ENCODE measurements around the gene NR3C1. TPM values are rescaled to one million over a fixed set of nuclear protein-coding genes. Genes with fewer than 3 reads are reported as not detected.

NR3C1 gene
- total and polyA plus RNA-seq, 2 of the 4 experiments (the other 2 are of a cell fraction), result 13.7 to 77.4 TPM

DNA sequence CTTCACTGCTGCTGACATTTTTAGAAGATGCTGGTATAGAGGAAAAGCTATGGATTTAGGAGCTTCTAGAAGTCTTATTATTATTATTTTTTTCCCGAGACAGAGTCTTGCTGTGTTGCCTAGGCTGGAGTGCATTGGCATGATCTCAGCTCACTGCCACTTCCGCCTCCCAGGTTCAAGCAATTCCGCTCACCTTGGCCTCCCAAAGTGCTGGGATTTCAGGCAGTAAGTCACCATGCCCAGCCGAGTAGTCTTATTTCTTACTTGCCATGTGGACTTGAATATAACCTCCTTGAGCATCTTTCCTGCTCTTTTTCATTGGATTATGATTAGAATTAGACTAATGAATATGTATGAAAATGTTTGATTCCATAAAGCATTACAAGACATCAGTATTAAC is 119.5 kb downstream of the NR3C1 start:
- no peak overlapping the region for H2AK5ac ChIP-seq (ENCODE audit: low read depth, low read length)
- no peak overlapping the region for H2AFZ ChIP-seq (replicated peaks; ENCODE audit: low read length, poor library complexity)
- in situ Hi-C loops (cut with MboI; ENCODE audit: low sequenced_read_pairs), result no loop called here
- no peak overlapping the region for H2AK9ac ChIP-seq (replicated peaks; ENCODE audit: low read depth, low read length, poor library complexity)
- WGBS, 2 experiments (ENCODE audit: extremely low coverage in 2 of 2, insufficient read length in 1 of 2), result 100% methylated on average over 2 of the region's 4 CpGs; no CpG with 5 or more reads in 1 of the 2 experiments
- no peak overlapping the region for H4K5ac ChIP-seq (ENCODE audit: low read depth, low read length)
- H3K27ac ChIP-seq (ENCODE audit: insufficient read depth, low read length), result no peak overlapping the region
- no peak overlapping the region for H3K23ac ChIP-seq (ENCODE audit: low read depth, low read length)
- H4K20me1 ChIP-seq (ENCODE audit: insufficient read depth, low read length), result no peaks in the 10 kb centered on the region
- no peak overlapping the region for H2BK20ac ChIP-seq (ENCODE audit: low read depth, low read length)
- TF ChIP-seq FOS (IDR thresholded peaks at IDR 0.05; ENCODE audit: low read depth, low read length) (no peak), RFX5 (IDR thresholded peaks at IDR 0.05; ENCODE audit: low read depth, low read length) (no peak), RAD21 (IDR thresholded peaks at IDR 0.05; ENCODE audit: low read length) (no peak), NFE2L2 (IDR thresholded peaks at IDR 0.05; ENCODE audit: low read depth, low read length) (no peak), MXI1 (IDR thresholded peaks at IDR 0.05; ENCODE audit: borderline replicate concordance, low read depth, low read length) (no peak), CEBPB (IDR thresholded peaks at IDR 0.05; ENCODE audit: low read depth, low read length) (no peak), MAFK (IDR thresholded peaks at IDR 0.05; ENCODE audit: low read depth, low read length) (no peak), BHLHE40 (IDR thresholded peaks at IDR 0.05; ENCODE audit: low read depth, low read length) (no peak), RCOR1 (IDR thresholded peaks at IDR 0.05; ENCODE audit: insufficient replicate concordance, low read length) (no peak), CHD1 (IDR thresholded peaks at IDR 0.05; ENCODE audit: low read depth, low read length) (no peak), MAZ (IDR thresholded peaks at IDR 0.05; ENCODE audit: borderline replicate concordance, low read depth, low read length) (no peak), SMC3 (IDR thresholded peaks at IDR 0.05; ENCODE audit: low read depth, low read length) (no peak)
- TF ChIP-seq, protein P1, sequence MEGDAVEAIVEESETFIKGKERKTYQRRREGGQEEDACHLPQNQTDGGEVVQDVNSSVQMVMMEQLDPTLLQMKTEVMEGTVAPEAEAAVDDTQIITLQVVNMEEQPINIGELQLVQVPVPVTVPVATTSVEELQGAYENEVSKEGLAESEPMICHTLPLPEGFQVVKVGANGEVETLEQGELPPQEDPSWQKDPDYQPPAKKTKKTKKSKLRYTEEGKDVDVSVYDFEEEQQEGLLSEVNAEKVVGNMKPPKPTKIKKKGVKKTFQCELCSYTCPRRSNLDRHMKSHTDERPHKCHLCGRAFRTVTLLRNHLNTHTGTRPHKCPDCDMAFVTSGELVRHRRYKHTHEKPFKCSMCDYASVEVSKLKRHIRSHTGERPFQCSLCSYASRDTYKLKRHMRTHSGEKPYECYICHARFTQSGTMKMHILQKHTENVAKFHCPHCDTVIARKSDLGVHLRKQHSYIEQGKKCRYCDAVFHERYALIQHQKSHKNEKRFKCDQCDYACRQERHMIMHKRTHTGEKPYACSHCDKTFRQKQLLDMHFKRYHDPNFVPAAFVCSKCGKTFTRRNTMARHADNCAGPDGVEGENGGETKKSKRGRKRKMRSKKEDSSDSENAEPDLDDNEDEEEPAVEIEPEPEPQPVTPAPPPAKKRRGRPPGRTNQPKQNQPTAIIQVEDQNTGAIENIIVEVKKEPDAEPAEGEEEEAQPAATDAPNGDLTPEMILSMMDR (conservative IDR thresholded peaks at IDR 0.05; ENCODE audit: low read depth, low read length), result no peak
- TF ChIP-seq, protein P2, sequence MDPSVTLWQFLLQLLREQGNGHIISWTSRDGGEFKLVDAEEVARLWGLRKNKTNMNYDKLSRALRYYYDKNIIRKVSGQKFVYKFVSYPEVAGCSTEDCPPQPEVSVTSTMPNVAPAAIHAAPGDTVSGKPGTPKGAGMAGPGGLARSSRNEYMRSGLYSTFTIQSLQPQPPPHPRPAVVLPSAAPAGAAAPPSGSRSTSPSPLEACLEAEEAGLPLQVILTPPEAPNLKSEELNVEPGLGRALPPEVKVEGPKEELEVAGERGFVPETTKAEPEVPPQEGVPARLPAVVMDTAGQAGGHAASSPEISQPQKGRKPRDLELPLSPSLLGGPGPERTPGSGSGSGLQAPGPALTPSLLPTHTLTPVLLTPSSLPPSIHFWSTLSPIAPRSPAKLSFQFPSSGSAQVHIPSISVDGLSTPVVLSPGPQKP (IDR thresholded peaks at IDR 0.05; ENCODE audit: borderline replicate concordance, low read depth, low read length), result no peak
- TF ChIP-seq, protein P3, sequence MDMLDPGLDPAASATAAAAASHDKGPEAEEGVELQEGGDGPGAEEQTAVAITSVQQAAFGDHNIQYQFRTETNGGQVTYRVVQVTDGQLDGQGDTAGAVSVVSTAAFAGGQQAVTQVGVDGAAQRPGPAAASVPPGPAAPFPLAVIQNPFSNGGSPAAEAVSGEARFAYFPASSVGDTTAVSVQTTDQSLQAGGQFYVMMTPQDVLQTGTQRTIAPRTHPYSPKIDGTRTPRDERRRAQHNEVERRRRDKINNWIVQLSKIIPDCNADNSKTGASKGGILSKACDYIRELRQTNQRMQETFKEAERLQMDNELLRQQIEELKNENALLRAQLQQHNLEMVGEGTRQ (IDR thresholded peaks at IDR 0.05; ENCODE audit: low read depth, low read length), result no peak
- ChIA-PET POLR2A (ENCODE audit: unreplicated experiment) (no interaction called here), CTCF (no interaction called here)
- intact Hi-C loops (cut with micrococcal nuclease), result no loop called here
- DNase-seq (no peak), ATAC-seq (ENCODE audit: low read depth) (no peak)
- no TSS peak for BruUV-seq (replicated peaks)
- H3K18ac ChIP-seq (ENCODE audit: low read depth, low read length), result no peak overlapping the region
- H3K4me3 ChIP-seq (ENCODE audit: insufficient read depth, low read depth, low read length), result no peak overlapping the region
- H3K79me1 ChIP-seq (ENCODE audit: low read depth in 1 of 2, low read length in 2 of 2), result peaks cover 16 to 32% of the 10 kb centered on the region in 2 experiments
- H2BK5ac ChIP-seq (ENCODE audit: low read depth, low read length, poor library complexity, severe bottlenecking), result no peak overlapping the region
- peaks cover 19% of the 10 kb centered on the region for H3K36me3 ChIP-seq (ENCODE audit: control insufficient read depth, insufficient read depth, low read length)
- dilution Hi-C loops (cut with HindIII; ENCODE audit: low sequenced_read_pairs, unreplicated experiment), result no loop called here
- H2BK15ac ChIP-seq (ENCODE audit: low read depth, low read length), result no peak overlapping the region
- no peak overlapping the region for H3K9ac ChIP-seq (ENCODE audit: low read depth, low read length)
- no peak overlapping the region for H3K4ac ChIP-seq (ENCODE audit: low read depth, low read length)
- H4K8ac ChIP-seq (ENCODE audit: low read depth in 2 of 2, low read length in 2 of 2), result no peak overlapping the region
- no peak overlapping the region for H3K4me2 ChIP-seq (ENCODE audit: low read depth, low read length)
- peaks cover 2% of the 10 kb centered on the region for H3K9me3 ChIP-seq (ENCODE audit: control insufficient read depth, insufficient read depth, low read length)
- no peaks in the 10 kb centered on the region for H3K27me3 ChIP-seq (ENCODE audit: control insufficient read depth, insufficient read depth, low read length)
- no peak overlapping the region for H4K91ac ChIP-seq (ENCODE audit: insufficient read depth, low read depth, low read length)
- no peak overlapping the region for H3K56ac ChIP-seq (ENCODE audit: extremely low read depth, insufficient read depth, low read length)
- H2BK120ac ChIP-seq (ENCODE audit: low read depth, low read length), result no peak overlapping the region
- no peak overlapping the region for H3K14ac ChIP-seq (replicated peaks; ENCODE audit: low read depth, low read length)
- H3K4me1 ChIP-seq (ENCODE audit: control insufficient read depth, insufficient read depth, low read length), result peaks cover 3% of the 10 kb centered on the region
- no peaks in the 10 kb centered on the region for H3K9me1 ChIP-seq (ENCODE audit: insufficient read depth, low read length)
